ENCODE measurements around the gene RBFOX1.

RBFOX1 gene

GRCh38 chr16:7332611-7333010 lies at the start of gene RBFOX1:
Gene RBFOX1, plus strand, starts transcription at chr16:7332845.
- DNase-seq (ENCODE audit: low read depth) = no peak

- no peak for DNase-seq (ENCODE audit: low read depth)
These were observed 47.9 kb upstream of the RBFOX1 start for GRCh38 chr16:7284780-7285179.

- DNase-seq (ENCODE audit: low read depth) = no peak
These were observed 47.1 kb upstream of the RBFOX1 start for GRCh38 chr16:7285520-7285919.

GRCh38 chr16:7289299-7289698 lies 43.3 kb upstream of the RBFOX1 start:
- no peak for DNase-seq (ENCODE audit: low read depth)

GRCh38 chr16:7290682-7291081 lies 42.0 kb upstream of the RBFOX1 start:
- DNase-seq (ENCODE audit: low read depth) = no peak

- DNase-seq (ENCODE audit: low read depth) = no peak
These were observed 38.6 kb upstream of the RBFOX1 start for GRCh38 chr16:7294020-7294419.

- DNase-seq (ENCODE audit: low read depth) = no peak
These were observed 29.5 kb upstream of the RBFOX1 start for GRCh38 chr16:7303052-7303610.

GRCh38 chr16:7303660-7304200 lies 28.9 kb upstream of the RBFOX1 start:
- DNase-seq (ENCODE audit: low read depth) = no peak

- DNase-seq (ENCODE audit: low read depth) = no peak
These were observed 28.4 kb upstream of the RBFOX1 start for GRCh38 chr16:7304279-7304678.

GRCh38 chr16:7304958-7305357 lies 27.7 kb upstream of the RBFOX1 start:
- DNase-seq (ENCODE audit: low read depth) = no peak

- no peak for DNase-seq (ENCODE audit: low read depth)
These were observed 19.5 kb upstream of the RBFOX1 start for GRCh38 chr16:7313170-7313569.

DNA sequence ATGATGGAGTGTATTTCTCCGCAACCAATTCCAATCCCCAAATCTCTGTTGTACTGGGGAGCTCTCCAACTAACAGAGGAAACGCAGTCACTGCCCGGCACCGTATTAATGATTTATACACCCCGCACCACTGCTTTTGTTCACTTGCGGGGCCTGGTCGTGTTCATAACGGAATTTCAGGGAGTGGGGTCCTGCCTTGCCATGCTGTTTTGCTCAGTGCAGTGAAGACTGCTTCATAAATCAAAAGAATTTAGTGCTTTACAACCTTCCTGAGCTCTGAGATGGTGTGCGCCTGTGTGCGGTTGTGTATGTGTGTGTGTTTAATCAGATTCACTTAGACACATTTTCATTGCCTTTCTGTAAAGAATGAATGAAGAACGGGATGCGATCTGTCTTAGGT lies 18.5 kb upstream of the RBFOX1 start:
- DNase-seq (ENCODE audit: low read depth) = no peak

- DNase-seq (ENCODE audit: low read depth) = no peak
These were observed 16.8 kb upstream of the RBFOX1 start for GRCh38 chr16:7315813-7316212.

DNA sequence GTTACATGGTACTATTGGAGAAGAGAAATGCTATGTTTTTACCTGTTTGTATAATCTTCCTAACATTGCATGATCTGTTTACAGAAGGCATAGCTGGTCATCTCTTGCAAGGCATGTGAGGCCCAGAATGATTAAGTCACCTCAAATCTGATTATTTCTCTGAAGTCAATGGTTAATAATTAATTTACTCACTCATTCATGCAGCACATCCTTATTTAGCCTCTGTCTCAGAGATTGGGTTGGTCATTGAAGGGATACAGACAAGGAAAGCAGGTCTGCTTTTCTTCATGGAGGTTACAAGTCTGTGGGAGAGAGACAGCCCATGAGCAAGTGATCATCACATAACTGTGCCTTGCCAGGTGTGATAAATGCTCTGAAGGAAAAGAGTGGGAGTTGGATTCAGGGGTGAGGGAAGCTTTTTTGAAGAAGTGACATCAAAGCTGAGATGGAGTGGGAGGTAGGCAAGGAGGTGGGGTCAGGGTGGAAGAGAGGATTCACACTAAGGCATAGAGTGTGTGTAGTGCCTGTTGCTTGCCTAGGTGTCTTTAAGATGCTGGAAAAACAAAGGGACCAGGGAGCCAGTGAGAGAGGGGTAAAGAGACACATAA lies 16.3 kb upstream of the RBFOX1 start:
- no peak for DNase-seq (ENCODE audit: low read depth)

DNA sequence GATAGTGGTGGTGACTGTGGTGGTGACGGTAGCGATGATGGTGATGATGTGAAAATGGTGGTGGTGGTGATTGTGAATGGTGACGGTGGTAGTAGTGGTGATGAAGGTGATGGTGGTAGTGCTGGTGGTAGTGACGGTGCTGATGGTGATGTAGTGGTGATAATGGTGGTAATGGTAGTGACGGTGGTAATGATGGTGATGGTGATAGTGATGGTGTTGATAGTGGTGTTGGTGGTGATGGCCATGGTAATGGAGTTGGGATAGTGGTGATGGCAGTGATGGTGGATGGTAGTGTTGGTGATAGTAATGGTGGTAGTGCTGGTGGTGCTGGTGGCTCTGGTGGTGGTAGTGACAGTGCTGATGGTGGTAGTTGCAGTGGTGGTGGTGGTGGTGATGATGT lies 14.7 kb upstream of the RBFOX1 start:
- no peak for DNase-seq (ENCODE audit: low read depth)

- no peak for DNase-seq (ENCODE audit: low read depth)
These were observed 14.0 kb upstream of the RBFOX1 start for GRCh38 chr16:7318686-7319085.

DNA sequence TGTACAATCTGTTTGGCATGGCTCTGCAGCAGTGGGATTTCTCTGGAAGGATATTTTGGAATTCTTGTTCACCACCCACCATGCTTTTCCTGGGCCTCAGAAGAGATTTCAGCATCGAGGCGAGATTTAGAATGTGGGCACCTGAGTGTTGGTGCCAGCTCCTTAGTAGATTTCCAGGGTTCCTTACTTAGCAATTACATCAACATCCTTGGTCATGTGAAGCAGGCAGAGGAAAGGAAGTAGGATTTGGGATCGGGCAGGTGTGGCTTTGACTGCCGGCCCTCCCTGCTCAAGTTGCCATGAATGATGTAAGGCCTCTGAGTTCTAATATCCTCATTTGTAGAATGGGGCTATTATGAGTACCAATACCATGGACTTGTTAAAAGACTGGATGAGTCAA lies 13.1 kb upstream of the RBFOX1 start:
- DNase-seq (ENCODE audit: low read depth) = no peak

- DNase-seq (ENCODE audit: low read depth) = no peak
These were observed 11.0 kb upstream of the RBFOX1 start for GRCh38 chr16:7321661-7322060.

DNA sequence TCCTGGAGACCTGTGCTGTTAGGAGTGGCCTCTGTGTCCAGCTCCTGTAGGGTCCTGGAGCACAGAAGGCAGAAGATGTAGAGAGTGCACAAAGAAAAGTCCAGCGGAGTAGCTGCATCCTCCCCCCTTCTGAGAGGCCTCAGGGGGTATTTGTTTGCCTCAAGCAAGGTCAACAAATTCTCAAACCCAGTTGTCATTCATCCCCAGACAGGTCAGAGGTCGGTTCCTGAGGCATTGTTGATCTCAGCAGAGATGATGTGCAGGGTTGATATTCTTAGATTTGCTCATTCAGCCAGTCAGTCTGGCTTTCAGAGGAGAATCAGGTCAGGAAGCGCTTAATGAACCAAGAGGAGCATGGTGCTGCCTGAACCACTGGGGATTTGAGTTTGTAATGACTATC lies 8.3 kb upstream of the RBFOX1 start:
- no peak for DNase-seq (ENCODE audit: low read depth)

DNA sequence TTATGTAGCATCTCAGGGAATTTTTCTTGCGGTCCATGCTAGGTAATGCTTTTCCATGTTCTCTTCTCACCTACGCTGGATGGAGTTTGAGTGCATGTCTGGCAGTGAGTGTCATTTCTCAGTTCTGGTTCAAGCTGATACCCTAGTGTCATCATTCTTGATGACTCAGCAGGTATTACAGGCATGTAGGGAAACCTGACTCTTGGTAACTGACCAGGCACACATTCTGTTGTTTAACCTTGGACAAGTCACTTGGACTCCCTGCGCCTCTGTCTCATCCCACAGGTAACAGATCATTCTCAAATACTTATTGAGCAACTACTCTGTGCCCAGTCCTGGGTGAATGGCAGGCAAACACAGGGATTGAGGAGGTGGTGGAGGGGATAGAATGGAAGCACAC lies 6.8 kb upstream of the RBFOX1 start:
- DNase-seq (ENCODE audit: low read depth) = no peak

DNA sequence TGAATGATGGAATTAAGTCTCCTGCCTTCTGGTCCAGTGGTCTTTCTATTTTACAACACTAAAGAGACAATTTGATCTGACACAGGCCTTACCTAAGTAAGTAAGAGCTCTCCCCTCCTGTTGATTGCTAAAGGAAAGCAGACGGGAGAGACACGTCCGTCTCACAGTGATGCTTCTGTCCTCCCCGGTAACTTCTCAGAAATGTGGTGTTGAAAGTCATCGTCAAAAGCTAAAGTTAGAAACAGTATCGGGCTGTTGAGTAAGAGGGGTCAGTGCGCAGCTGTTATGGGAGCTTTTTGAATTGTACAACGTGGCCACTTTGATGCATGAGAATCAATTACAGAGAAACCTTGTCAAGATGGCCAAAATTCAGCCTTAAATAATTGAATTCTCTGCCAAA lies 1.9 kb upstream of the RBFOX1 start:
- no peak for DNase-seq (ENCODE audit: low read depth)

DNA sequence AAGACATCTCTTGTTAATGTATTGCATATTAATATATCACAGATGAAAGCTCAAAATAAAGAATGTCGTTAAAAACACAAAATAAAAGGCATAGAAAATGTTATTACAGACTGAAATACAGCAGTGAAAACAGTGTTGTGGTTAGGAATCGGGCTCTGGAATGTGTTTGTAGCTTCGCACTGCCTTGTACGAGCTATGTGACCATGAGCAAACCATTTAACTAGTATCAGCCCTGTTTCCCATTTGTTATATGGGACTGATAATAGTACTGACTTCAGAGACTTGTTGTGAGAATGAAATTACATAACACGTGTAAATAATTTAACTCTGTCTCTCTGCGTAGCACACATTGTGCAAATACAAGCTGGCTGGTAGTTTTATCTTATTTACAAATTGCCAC lies 648 bp upstream of the RBFOX1 start:
- DNase-seq (ENCODE audit: low read depth) = no peak

- DNase-seq (ENCODE audit: low read depth) = no peak
These were observed 608 bp downstream of the RBFOX1 start for GRCh38 chr16:7333180-7333725.

Measured in iris pigment epithelial cell (primary cell).